GM12878 (cell line): ENCODE data around the gene ERCC4. TPM values are rescaled to one million over a fixed set of nuclear protein-coding genes. Genes with fewer than 3 reads are reported as not detected.

Experiments
- ATAC-seq: fragments of 200-7000 bp; cut with Tn5 transposase; 3 replicates; pipeline ENCODE4 v1.9.1; 2020; ENCODE audit warnings: mild to moderate bottlenecking, moderate library complexity
- BruUV-seq: library from RNA; stranded (reverse); fragments of 400-500 nt; replicated peaks from 2 replicates; lab custom pipeline; 2021; lab: Mats Ljungman, UMichigan
- CTCF ChIA-PET: fragments of 300-600 bp; sonication (Branson Sonifier 250); formaldehyde crosslinking; extraction: SDS; loops from one replicate; lab custom pipeline; 2021; ENCODE audit warnings: inconsistent platforms; lab: Yijun Ruan, JAX
- POLR2A ChIA-PET: fragments of 350-600 bp; formaldehyde crosslinking; extraction: SDS; loops from one replicate; lab custom pipeline; 2021; ENCODE audit warnings: inconsistent platforms; lab: Charles Lee
- RAD21 ChIA-PET: fragments of 300-600 bp; sonication (Branson Sonifier 250); formaldehyde crosslinking; loops from one replicate; lab custom pipeline; 2023; ENCODE audit warnings: antibody characterized with exemption; ENCODE audit not compliant: unreplicated experiment; lab: Charles Lee
- SMC1A ChIA-PET: fragments of 300-600 bp; sonication (Branson Sonifier 250); formaldehyde crosslinking; loops from one replicate; lab custom pipeline; 2023; ENCODE audit not compliant: unreplicated experiment, uncharacterized antibody; lab: Charles Lee
- DNase-seq: peaks from one replicate; pipeline ENCODE4 v3.0.0-alpha.2; 2011; ENCODE audit warnings: low read depth, low spot score
- FAIRE-seq: peaks from 3 replicates; lab custom pipeline; 2011; peaks lifted over from hg19 to GRCh38; lab: Jason Lieb, UNC
- H2AFZ ChIP-seq: 2 replicates; pipeline ENCODE4 v1.6.0; 2011; ENCODE audit warnings: low read depth, low read length, control low read depth; ENCODE audit not compliant: control insufficient read depth
- H3K27ac ChIP-seq: 2 replicates; pipeline ENCODE4 v1.5.1; 2011; ENCODE audit warnings: control low read depth; ENCODE audit not compliant: control insufficient read depth, insufficient read depth
- H3K27me3 ChIP-seq, 2 experiments: replicated peaks in 1 of 2; 2 replicates each; pipeline versions ENCODE4 v1.6.0 to v1.6.1; 2011; ENCODE audit warnings: low read length in 1 of 2; ENCODE audit not compliant: control insufficient read depth in 2 of 2, insufficient read depth in 2 of 2
- H3K36me3 ChIP-seq, 2 experiments: 2 replicates each; pipeline ENCODE4 v1.5.1; 2011; ENCODE audit warnings: low read length in 1 of 2; ENCODE audit not compliant: control insufficient read depth in 2 of 2, insufficient read depth in 2 of 2
- H3K4me1 ChIP-seq: 2 replicates; pipeline ENCODE4 v1.6.1; 2011; ENCODE audit warnings: mild to moderate bottlenecking, low read length, moderate library complexity, mixed read lengths; ENCODE audit not compliant: control insufficient read depth, insufficient read depth
- H3K4me2 ChIP-seq: 2 replicates; pipeline ENCODE4 v1.6.0; 2011; ENCODE audit warnings: control low read depth; ENCODE audit not compliant: control insufficient read depth, insufficient read depth
- H3K4me3 ChIP-seq: fragments of 200-600 bp; sonication (generic); 2 replicates; pipeline ENCODE4 v1.5.1; 2016
- H3K79me2 ChIP-seq: 2 replicates; pipeline ENCODE4 v1.6.0; 2011; ENCODE audit warnings: low read length; ENCODE audit not compliant: control insufficient read depth, insufficient read depth
- H3K9ac ChIP-seq: 2 replicates; pipeline ENCODE4 v1.8.0; 2011; ENCODE audit warnings: low read length, control low read depth, mixed read lengths; ENCODE audit not compliant: control insufficient read depth, insufficient read depth
- H3K9me3 ChIP-seq: replicated peaks from 3 replicates; pipeline ENCODE4 v1.5.1; 2011; ENCODE audit warnings: mild to moderate bottlenecking, low read length; ENCODE audit not compliant: control insufficient read depth, insufficient read depth
- H4K20me1 ChIP-seq: 2 replicates; pipeline ENCODE4 v1.6.0; 2011; ENCODE audit not compliant: control insufficient read depth, insufficient read depth
- ATF2 ChIP-seq: IDR thresholded peaks from 2 replicates; pipeline ENCODE4 v1.6.1; 2012; ENCODE audit warnings: low read length, inconsistent platforms
- BMI1 ChIP-seq: fragments of 450-650 bp; IDR thresholded peaks from 2 replicates; pipeline ENCODE4 v1.6.1; 2016; ENCODE audit warnings: mild to moderate bottlenecking, moderate library complexity, borderline replicate concordance
- DPF2 ChIP-seq: fragments of 450-650 bp; IDR thresholded peaks from 2 replicates; pipeline ENCODE4 v1.6.1; 2017; ENCODE audit warnings: mild to moderate bottlenecking
- ESRRA ChIP-seq: IDR thresholded peaks from 2 replicates; pipeline ENCODE4 v1.6.1; 2012; ENCODE audit warnings: mild to moderate bottlenecking, low read length, improper control_type of control experiment
- HDAC6 ChIP-seq: fragments of 200-600 bp; sonication (generic); IDR thresholded peaks from one replicate; pipeline ENCODE4 v1.8.0; 2017; ENCODE audit warnings: antibody characterized with exemption; ENCODE audit not compliant: unreplicated experiment
- HDGF ChIP-seq: fragments of 450-650 bp; IDR thresholded peaks from 2 replicates; pipeline ENCODE4 v1.6.1; 2016; ENCODE audit warnings: antibody characterized with exemption
- MLLT1 ChIP-seq: fragments of 450-650 bp; IDR thresholded peaks from 2 replicates; pipeline ENCODE4 v1.6.1; 2016; ENCODE audit warnings: mild to moderate bottlenecking
- NFIC ChIP-seq: IDR thresholded peaks from 2 replicates; pipeline ENCODE4 v1.6.1; 2012; ENCODE audit warnings: low read depth, mild to moderate bottlenecking, inconsistent platforms, low read length, moderate library complexity
- NKRF ChIP-seq: fragments of 450-650 bp; conservative IDR thresholded peaks from 2 replicates; pipeline ENCODE4 v1.6.1; 2017; ENCODE audit warnings: mild to moderate bottlenecking, moderate library complexity
- NRF1 ChIP-seq: conservative IDR thresholded peaks from 2 replicates; pipeline ENCODE4 v1.6.1; 2011; ENCODE audit warnings: mild to moderate bottlenecking, low read depth, low read length, improper control_type of control experiment
- RELB ChIP-seq: fragments of 450-650 bp; IDR thresholded peaks from 2 replicates; pipeline ENCODE4 v1.6.1; 2017; ENCODE audit warnings: low read depth, mild to moderate bottlenecking, moderate library complexity
- SMC3 ChIP-seq: IDR thresholded peaks from 2 replicates; pipeline ENCODE4 v1.6.1; 2011; ENCODE audit warnings: low read length, improper control_type of control experiment, borderline replicate concordance
- SRF ChIP-seq, 2 experiments: IDR thresholded peaks; 2 replicates each; pipeline ENCODE4 v1.6.1; 2011; ENCODE audit warnings: low read depth in 2 of 2, low read length in 2 of 2, mild to moderate bottlenecking in 1 of 2, moderate library complexity in 1 of 2
- TCF3 ChIP-seq: IDR thresholded peaks from 2 replicates; pipeline ENCODE4 v1.6.1; 2012; ENCODE audit warnings: low read depth, mild to moderate bottlenecking, low read length, borderline replicate concordance; ENCODE audit not compliant: insufficient read depth
- ZNF24 ChIP-seq: fragments of 450-650 bp; IDR thresholded peaks from 2 replicates; pipeline ENCODE4 v1.6.1; 2017; ENCODE audit warnings: antibody characterized with exemption, mild to moderate bottlenecking
- ZNF622 ChIP-seq: fragments of 450-650 bp; IDR thresholded peaks from 2 replicates; pipeline ENCODE4 v1.6.1; 2017; ENCODE audit warnings: mild to moderate bottlenecking, inconsistent platforms
- WGBS: methylation state at CpG from one replicate; pipeline ENCODE4 v1.1.6; 2016; ENCODE audit warnings: low lambda C conversion rate; ENCODE audit not compliant: insufficient replicate concordance, insufficient coverage; ENCODE audit errors: missing lambda C conversion rate; 5-methylcytosine and 5-hydroxymethylcytosine counted together
- in situ Hi-C: fragments of 300-500 bp; cut with MboI; formaldehyde crosslinking; loops from 9 replicates; pipeline ENCODE4 v1.14.3; 2018; ENCODE audit warnings: mixed read lengths
- intact Hi-C: fragments of 100-400 bp; cut with micrococcal nuclease; formaldehyde crosslinking; loops from one replicate; pipeline ENCODE4 v1.14.2; 2022; ENCODE audit not compliant: unreplicated experiment
- polyA plus RNA-seq, 11 experiments: library from polyadenylated mRNA; depleted of rRNA in 4 of 11; unstranded in 6 of 11; stranded (reverse) in 5 of 11; fragments of >200 nt; fragmentation: Nextera tagmentation in 4 of 11; fragmentation: Illumina TruSeq in 1 of 11; extraction: Ambion mirVana in 4 of 11; extraction: Trizol in 1 of 11; gene quantifications; 1 replicate in 1 of 11; 2 replicates in 10 of 11; pipeline versions ENCODE4 v1.2.1 to v1.2.3, GENCODE V29; 2011 to 2016; ENCODE audit warnings: inconsistent platforms in 2 of 11, missing spikeins in 2 of 11, low read depth in 1 of 11
- total RNA-seq, 4 experiments: library from RNA; depleted of rRNA in 3 of 4; stranded (reverse); fragments of >200 nt in 3 of 4; fragmentation: Illumina TruSeq in 1 of 4; extraction: Trizol in 1 of 4; gene quantifications; 2 replicates each; pipeline versions ENCODE4 v1.2.1 to v1.2.3, GENCODE V29; 2013 to 2021

ERCC4 gene
- total and polyA plus RNA-seq, 10 of the 15 experiments (the other 5 are each of a cell fraction or from before 2014, with no cell fraction given): 4.7 to 24.6 (median 8.9) TPM

GRCh38 chr16:13909872-13910303 lies 10.1 kb upstream of the ERCC4 start:
- CTCF ChIA-PET: no interaction called here
- no peak for ATAC-seq
- no peak overlapping the region for H3K9ac ChIP-seq
- TF ChIP-seq ESRRA: no peak
- no peak for TF ChIP-seq NKRF
- no peak for TF ChIP-seq DPF2
- TF ChIP-seq ZNF622: no peak
- TF ChIP-seq ZNF24: no peak
- TF ChIP-seq TCF3: no peak
- TF ChIP-seq SMC3: no peak
- TF ChIP-seq NFIC: no peak
- no peak for TF ChIP-seq RELB
- no peak for TF ChIP-seq SRF (IDR thresholded peaks at IDR 0.05; ENCODE audit: low read depth in 2 of 2, low read length in 2 of 2)
- TF ChIP-seq HDAC6: no peak
- no peak for TF ChIP-seq MLLT1
- no peak for TF ChIP-seq ATF2
- TF ChIP-seq HDGF: no peak
- TF ChIP-seq BMI1: no peak
- TF ChIP-seq NRF1: no peak

More at GRCh38 chr16:13909872-13910303, 10.1 kb upstream of the ERCC4 start:
- H3K9me3 ChIP-seq: peaks cover 2% of the 10 kb centered on the region; the same call in 2 of the 3 replicates
- H3K4me3 ChIP-seq: no peak overlapping the region
- no peaks in the 10 kb centered on the region; a peak in 1 of 4 replicates for H3K27me3 ChIP-seq
- no peaks in the 10 kb centered on the region for H3K36me3 ChIP-seq
- no peak overlapping the region for H2AFZ ChIP-seq
- ChIA-PET POLR2A (no interaction called here), RAD21 (no interaction called here), SMC1A (no interaction called here)
- BruUV-seq: no TSS peak
- no peak overlapping the region for H3K27ac ChIP-seq
- FAIRE-seq (no peak), DNase-seq (no peak)
- H3K79me2 ChIP-seq: no peaks in the 10 kb centered on the region
- H4K20me1 ChIP-seq: no peaks in the 10 kb centered on the region
- intact Hi-C loops: no loop called here
- in situ Hi-C loops: no loop called here
- peaks cover 3% of the 10 kb centered on the region; the same call in 1 of the 2 replicates for H3K4me1 ChIP-seq
- WGBS: 5% methylated on average over 3 of the region's 3 CpGs
- H3K4me2 ChIP-seq: no peak overlapping the region
